Vagina (tissue), 2 donors: ENCODE results near the gene B3GALNT2.

Source experiments
- POLR2A ChIP-seq, 2 donors: fragments of 450-650 bp; IDR thresholded peaks; one replicate each; pipeline ENCODE4 v1.6.1; 2017; ENCODE audit warnings: antibody characterized with exemption in 2 of 2, mild to moderate bottlenecking in 2 of 2, moderate library complexity in 2 of 2
- TF ChIP-seq, protein P1 (sequence below), 3 experiments: fragments of 450-650 bp in 2 of 3; fragments of 200-600 bp in 1 of 3; sonication (generic) in 1 of 3; IDR thresholded peaks; one replicate each; pipeline ENCODE4 v1.5.1; 2017 to 2019; ENCODE audit warnings: antibody characterized with exemption in 3 of 3, mild to moderate bottlenecking in 2 of 3, moderate library complexity in 2 of 3

DNA sequence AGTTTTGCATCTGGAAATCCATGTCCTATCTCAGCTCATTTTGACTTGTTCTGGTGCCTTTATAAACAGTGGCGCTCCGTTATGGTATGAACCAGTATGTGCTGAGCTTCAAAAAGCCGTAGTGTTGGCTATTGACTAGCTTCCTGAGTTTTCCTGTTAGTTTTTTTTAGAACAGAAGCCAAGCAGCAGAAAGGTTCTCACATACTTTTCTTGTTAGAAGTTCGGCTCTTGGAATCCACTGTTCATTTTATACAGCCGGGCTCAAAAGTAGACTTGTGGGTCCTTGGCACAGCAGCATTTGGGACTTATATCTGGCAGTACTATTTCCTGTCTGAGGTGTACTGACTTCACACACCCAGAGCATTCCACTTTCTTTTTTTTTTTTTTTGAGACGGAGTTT, 73.3 kb downstream of the B3GALNT2 start:
- TF ChIP-seq, protein P1, sequence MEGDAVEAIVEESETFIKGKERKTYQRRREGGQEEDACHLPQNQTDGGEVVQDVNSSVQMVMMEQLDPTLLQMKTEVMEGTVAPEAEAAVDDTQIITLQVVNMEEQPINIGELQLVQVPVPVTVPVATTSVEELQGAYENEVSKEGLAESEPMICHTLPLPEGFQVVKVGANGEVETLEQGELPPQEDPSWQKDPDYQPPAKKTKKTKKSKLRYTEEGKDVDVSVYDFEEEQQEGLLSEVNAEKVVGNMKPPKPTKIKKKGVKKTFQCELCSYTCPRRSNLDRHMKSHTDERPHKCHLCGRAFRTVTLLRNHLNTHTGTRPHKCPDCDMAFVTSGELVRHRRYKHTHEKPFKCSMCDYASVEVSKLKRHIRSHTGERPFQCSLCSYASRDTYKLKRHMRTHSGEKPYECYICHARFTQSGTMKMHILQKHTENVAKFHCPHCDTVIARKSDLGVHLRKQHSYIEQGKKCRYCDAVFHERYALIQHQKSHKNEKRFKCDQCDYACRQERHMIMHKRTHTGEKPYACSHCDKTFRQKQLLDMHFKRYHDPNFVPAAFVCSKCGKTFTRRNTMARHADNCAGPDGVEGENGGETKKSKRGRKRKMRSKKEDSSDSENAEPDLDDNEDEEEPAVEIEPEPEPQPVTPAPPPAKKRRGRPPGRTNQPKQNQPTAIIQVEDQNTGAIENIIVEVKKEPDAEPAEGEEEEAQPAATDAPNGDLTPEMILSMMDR (IDR thresholded peaks at IDR 0.05) = no peak
- TF ChIP-seq POLR2A (IDR thresholded peaks at IDR 0.05) = no peak
